Stimulated activated CD8-positive, alpha-beta memory T cell treated with anti-CD3 and anti-CD28 coated beads, Interleukin-12 subunit alpha, Interleukin-12 subunit beta, amount 100 ng/mL, for 1 hour (primary cell): ENCODE data around the gene SPATA16.
"Not testable (repeated sequence)": the region's sequence is repeated elsewhere in the genome, so short reads cannot be mapped to it uniquely, and the experiment has no call there.

ENCODE experiments used
- DNase-seq: peaks from one replicate; pipeline ENCODE4 v3.0.0-alpha.2; 2020; ENCODE audit warnings: low read depth

The SPATA16 gene, protein sequence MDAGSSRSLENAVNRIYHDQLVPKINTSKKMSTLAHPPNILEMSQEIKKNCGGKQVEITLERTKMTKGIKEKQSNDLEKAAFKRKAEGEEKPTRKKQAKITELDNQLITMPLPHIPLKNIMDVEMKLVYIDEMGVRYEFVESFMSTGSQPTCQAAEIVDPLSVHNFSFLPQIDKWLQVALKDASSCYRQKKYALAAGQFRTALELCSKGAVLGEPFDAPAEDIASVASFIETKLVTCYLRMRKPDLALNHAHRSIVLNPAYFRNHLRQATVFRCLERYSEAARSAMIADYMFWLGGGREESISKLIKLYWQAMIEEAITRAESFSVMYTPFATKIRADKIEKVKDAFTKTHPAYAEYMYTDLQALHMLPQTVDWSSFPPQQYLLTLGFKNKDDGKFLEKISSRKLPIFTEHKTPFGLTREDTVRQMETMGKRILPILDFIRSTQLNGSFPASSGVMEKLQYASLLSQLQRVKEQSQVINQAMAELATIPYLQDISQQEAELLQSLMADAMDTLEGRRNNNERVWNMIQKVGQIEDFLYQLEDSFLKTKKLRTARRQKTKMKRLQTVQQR

GRCh38 chr3:173140986-173141385, at the start of gene SPATA16:
SPATA16 (minus strand) TSS chr3:173141235; CDS start chr3:173117731, 23,504 bp downstream.
- no peak for DNase-seq

DNA sequence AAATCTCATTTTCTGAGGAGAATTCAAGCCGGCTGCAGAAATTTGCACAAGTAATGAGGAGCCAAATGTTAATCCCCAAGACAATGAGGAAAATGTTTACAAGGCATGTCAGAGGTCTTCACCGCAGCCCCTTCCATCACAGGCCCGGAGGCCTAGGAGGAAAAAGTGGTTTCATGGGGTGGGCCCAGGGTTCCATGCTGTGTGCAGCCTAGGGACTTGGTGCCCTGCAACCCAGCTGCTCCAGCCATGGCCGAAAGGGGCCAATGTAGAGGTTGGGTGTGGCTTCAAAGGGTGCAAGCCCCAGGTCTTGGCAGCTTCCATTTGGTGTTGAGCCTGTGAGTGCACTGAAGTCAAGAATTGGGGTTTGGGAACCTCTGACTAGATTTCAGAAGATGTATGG, 42.0 kb upstream of the SPATA16 start:
- DNase-seq, result not testable (repeated sequence)

DNA sequence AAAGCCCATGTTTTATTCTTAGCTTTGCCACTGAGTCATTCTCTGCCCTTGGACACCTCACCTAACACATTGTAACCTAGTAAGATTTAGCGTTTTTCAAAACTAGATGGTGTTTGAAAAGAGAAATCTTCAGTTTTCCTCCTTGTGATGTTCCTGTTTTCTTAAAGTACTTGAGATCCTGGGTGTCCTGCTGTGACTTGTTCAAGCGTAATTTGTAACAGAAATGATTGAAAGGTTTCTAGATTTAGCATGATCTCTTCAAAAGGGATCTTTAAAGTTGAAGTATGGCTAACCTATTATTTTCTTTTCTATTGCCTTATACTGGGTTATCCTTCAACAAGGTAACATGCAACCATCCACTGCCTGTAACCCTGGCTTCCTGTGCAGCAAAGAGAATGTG, 32.6 kb upstream of the SPATA16 start:
- DNase-seq, result no peak

DNA sequence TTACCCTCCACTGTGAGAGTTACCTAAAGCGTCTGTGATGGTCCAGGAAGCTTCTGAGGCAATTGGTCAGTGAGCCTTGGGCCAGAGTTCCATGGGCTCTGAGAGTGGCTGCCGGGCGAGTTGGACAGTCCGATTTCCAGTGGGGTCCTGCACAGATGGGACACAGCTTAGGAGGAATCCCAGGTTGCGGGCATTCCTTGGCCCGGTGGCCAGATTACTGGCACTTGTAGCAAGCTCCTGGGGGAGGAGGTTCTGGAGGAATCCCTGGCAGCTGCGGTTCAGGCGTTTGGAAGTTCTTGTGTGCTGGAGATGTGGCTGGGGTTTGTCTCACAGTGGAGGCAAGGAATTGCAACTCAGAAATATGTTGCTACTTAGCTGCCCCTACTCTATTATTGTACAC, 18.1 kb upstream of the SPATA16 start:
- DNase-seq, result not testable (repeated sequence)

DNA sequence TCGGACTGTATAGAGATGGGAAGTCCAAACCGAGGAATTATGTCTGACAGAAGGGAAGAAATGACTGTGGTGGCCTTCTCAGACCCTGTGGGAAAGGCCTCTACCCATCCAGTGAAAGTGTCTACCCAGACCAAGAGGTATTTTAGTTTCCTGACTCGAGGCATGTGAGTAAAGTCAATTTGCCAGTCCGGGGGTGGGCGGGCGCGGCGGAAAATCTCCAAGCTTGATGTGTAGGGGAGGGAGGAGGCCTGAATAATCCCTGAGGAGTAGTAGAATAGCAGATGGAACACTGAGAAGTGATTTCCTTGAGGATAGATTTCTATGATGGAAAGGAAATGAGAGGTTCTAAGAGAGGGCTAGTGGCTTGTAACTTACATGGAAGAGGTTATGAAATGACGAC, 15.5 kb upstream of the SPATA16 start:
- not testable (repeated sequence) for DNase-seq

DNA sequence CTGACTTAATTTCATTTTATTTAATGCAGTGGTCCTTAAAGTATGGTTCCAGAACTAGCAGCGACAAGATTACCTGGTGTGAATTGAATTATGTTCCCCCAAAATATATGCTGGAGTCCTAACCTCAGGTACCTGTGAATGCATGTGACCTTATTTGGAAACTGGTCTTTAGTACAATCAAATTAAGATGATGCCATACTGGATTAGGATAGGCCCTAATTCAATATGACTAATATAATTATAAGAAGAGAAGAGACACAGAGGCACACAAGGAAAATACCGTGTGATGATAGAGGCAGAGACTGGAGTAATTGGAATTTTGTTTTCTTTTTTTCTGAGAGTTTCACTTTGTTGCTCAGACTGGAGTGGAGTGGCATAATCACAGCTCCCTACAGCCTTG, 12.6 kb upstream of the SPATA16 start:
- DNase-seq, result no peak

- no peak for DNase-seq
Measured at GRCh38 chr3:173139420-173139819, 1.6 kb downstream of the SPATA16 start.

DNA sequence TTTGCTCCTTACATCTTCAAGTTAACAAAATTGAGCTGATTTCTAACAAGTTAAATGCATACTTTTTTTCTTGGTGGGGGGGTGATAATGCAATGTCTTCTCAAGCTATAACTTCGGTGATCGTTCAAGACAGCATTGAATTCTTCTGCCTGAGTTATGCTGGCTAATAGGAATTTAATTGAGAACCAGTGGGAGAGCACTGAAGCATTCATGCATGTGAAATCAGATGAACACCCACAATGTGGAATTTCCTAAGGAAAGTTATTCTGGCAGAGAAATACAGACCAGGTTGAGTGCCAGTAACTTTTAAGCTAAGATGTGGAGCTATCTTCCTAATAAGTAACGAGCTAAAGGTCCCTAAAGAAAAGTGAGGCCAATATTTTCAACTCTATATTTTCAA, 3.0 kb downstream of the SPATA16 start:
- no peak for DNase-seq

- no peak for DNase-seq
Measured at GRCh38 chr3:173135059-173135458, 6.0 kb downstream of the SPATA16 start.

DNA sequence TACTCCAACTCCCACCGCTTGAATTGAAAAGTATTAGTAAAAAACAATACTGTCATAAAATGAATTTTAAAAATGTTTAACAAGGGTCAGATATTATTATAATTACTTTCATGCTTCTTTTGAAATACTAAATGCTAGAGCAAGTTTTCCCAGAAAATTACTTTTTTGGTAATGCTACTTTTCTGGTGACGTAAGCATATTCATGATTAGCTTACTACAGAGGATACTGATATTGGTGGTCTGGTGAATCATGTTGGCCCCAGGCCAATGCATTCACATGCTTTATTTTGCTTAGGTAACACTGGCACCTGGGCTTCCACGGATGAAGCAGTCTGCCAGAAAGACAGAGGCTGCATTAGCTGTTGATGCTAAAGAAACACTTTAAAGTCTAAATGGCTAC, 12.4 kb downstream of the SPATA16 start:
- no peak for DNase-seq

GRCh38 chr3:173111321-173111720, 29.7 kb downstream of the SPATA16 start:
- DNase-seq, result no peak

- DNase-seq, result no peak
Measured at GRCh38 chr3:173109143-173109542, 31.9 kb downstream of the SPATA16 start.

- DNase-seq, result no peak
Measured at GRCh38 chr3:173103469-173103868, 37.6 kb downstream of the SPATA16 start.

GRCh38 chr3:173098959-173099358, 42.1 kb downstream of the SPATA16 start:
- no peak for DNase-seq

GRCh38 chr3:173096994-173097785, 43.8 kb downstream of the SPATA16 start:
- no peak for DNase-seq

- DNase-seq, result no peak
Measured at GRCh38 chr3:173096140-173096539, 44.9 kb downstream of the SPATA16 start.

DNA sequence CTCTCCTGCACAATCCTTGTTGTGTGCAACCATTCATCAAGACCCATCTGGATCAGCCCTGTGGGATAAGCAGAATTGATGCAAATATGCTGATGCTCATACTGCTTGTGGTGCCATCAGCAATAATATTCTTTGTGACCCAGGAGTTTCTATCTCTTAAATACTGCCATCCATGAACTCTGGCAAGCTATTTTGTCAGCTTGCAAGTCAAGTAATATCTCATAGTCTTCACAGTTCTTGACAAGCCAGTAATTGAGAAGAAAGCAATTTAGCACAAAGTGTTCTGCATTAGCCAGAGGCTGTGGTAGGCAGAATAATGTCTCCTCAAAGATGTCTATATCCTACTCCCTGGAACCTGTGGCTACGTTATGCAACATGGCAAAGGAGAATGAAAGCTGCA, 49.0 kb downstream of the SPATA16 start:
- DNase-seq, result no peak

DNA sequence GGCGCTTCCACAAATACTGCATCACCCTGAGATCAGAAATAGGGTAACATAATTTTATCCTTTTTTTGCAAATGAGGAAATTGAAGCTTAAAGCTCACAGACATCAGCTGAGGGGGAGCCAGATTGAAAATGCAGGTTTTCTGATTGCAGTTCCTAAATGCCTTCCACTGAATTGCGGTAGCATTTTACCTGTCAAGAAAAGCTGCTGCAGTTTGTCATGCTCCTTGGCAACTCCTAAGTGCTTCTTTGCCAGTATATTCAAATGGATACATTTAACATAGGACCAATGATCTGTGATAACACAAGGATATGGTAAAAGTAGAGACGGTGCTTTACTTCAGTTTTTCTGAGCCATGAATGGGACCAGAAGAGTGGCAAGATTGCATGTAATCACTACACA, 50.5 kb downstream of the SPATA16 start:
- no peak for DNase-seq

DNA sequence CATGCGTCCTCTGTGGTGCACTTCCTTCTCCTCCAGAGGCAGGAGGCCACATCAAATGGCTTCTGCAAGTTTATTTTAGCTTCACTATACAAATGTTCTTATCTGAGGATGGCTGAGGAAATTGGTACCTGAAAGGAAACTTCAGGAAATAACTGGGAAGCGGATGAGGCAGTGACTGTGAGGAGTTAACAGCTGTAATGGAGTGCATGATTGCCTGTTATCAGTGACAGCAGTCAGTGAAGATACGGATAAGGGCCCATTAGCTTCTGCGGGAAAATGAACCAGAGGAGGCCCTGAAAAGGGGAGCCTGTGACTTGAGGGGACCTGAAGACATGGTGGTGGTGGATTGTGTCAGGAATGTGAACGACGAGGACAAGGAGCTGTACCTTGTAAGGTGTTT, 51.8 kb downstream of the SPATA16 start:
- DNase-seq, result no peak

DNA sequence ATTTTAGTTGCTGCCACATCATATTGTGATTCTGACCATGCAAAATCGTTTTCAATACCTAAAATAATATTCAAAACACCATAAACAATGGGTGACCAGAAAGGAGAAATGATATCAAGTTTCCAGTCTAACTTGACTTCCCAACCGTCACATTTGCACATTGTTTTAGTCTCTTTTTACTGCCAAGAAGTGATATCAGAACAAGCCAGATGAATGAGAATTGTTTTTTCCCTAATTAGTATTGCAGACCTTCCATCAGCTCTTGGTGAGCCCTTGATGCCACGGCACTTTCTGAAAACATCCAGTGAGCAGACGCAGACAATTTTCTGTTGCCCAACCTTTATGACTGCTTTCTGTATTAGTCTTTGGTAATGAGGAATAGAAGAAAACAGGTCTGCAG, 62.5 kb downstream of the SPATA16 start:
- no peak for DNase-seq

- DNase-seq, result no peak
Measured at GRCh38 chr3:173066044-173067004, 74.7 kb downstream of the SPATA16 start.

GRCh38 chr3:173065543-173065981, 75.5 kb downstream of the SPATA16 start:
- DNase-seq, result no peak
